A549 treated with CpdA at 1 μM for 4 hours (cell line): ENCODE data around the gene COX11. TPM values are rescaled to one million over a fixed set of nuclear protein-coding genes. Genes with fewer than 3 reads are reported as not detected.

ENCODE experiments used
- total RNA-seq: library from RNA; stranded (reverse); fragments of 200-300 nt; extraction: Qiagen RNA extraction; gene quantifications from 5 replicates; pipeline ENCODE4 v1.2.3, GENCODE V29; 2022; ENCODE audit warnings: low read depth

COX11 gene, protein sequence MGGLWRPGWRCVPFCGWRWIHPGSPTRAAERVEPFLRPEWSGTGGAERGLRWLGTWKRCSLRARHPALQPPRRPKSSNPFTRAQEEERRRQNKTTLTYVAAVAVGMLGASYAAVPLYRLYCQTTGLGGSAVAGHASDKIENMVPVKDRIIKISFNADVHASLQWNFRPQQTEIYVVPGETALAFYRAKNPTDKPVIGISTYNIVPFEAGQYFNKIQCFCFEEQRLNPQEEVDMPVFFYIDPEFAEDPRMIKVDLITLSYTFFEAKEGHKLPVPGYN
- 78.0 to 136 TPM (median 92.0 TPM) in 5 replicates for total RNA-seq

DNA sequence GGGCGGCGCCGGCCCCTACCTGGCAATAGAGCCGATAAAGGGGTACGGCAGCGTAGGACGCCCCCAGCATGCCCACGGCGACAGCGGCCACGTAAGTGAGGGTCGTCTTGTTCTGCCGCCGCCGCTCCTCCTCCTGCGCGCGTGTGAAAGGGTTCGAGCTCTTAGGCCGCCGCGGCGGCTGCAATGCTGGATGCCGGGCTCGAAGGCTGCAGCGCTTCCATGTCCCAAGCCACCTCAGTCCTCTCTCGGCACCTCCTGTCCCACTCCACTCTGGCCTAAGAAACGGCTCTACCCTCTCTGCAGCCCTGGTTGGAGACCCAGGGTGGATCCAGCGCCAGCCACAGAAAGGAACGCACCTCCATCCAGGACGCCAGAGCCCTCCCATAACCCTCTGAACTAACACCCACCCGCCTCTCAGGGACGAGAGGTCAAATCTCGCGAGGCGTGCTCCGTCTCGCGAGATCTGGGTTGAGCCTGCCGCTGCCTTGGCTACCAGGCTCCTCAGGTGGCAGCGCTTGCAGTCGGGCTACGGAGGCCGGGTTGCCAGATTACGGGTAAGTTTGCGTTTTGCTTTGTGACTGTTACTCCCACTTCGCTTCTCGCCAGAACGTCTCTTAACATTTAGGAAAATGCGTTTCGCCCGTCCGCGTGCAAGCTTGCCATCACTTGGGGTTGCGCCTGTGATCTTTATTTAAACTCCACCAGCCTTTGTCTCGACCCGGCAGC is at the start of gene COX11, which contains the start of gene STXBP4:
COX11 (minus strand) TSS at position 393 of the 726 bp plus-strand sequence; CDS start at position 385, 8 bp downstream.
STXBP4 (plus strand) TSS at position 504 of the 726 bp plus-strand sequence. CDS start 17,455 bp downstream, outside the sequence.

Other genes with a start within 250 kb of the COX11 start
- gene TOM1L1, start 67.8 kb downstream of the COX11 start, total RNA-seq: 34.2 to 46.0 TPM (median 38.9 TPM) in 5 replicates
- 3.4 to 11.5 TPM (median 4.8 TPM) in 5 replicates for gene STXBP4, start 111 bp upstream of the COX11 start, total RNA-seq